HUES48 (cell line): ENCODE measurements around the gene SP2.
"Not testable (repeated sequence)": the region's sequence is repeated elsewhere in the genome, so short reads cannot be mapped to it uniquely, and the experiment has no call there.

Experiments used
- H3K27ac ChIP-seq: one replicate; pipeline ENCODE4 v1.7.0; 2013; ENCODE audit warnings: low read depth, low read length, inconsistent platforms
- H3K27me3 ChIP-seq: 2 replicates; pipeline ENCODE4 v1.6.1; 2013; ENCODE audit warnings: mild to moderate bottlenecking, low read length; ENCODE audit not compliant: control insufficient read depth, insufficient read depth
- H3K36me3 ChIP-seq: 2 replicates; pipeline ENCODE4 v1.6.1; 2013; ENCODE audit warnings: low read length; ENCODE audit not compliant: control insufficient read depth, insufficient read depth
- H3K4me1 ChIP-seq: 2 replicates; pipeline ENCODE4 v1.6.1; 2013; ENCODE audit warnings: mild to moderate bottlenecking, low read length; ENCODE audit not compliant: control insufficient read depth, insufficient read depth
- H3K4me3 ChIP-seq: 2 replicates; pipeline ENCODE4 v1.5.1; 2013; ENCODE audit warnings: mild to moderate bottlenecking, low read depth, low read length
- H3K9ac ChIP-seq: 2 replicates; pipeline ENCODE4 v1.6.1; 2013; ENCODE audit warnings: mild to moderate bottlenecking, low read depth, low read length, moderate library complexity
- H3K9me3 ChIP-seq: 2 replicates; pipeline ENCODE4 v1.6.1; 2013; ENCODE audit warnings: low read length; ENCODE audit not compliant: control insufficient read depth, insufficient read depth

SP2 gene

DNA sequence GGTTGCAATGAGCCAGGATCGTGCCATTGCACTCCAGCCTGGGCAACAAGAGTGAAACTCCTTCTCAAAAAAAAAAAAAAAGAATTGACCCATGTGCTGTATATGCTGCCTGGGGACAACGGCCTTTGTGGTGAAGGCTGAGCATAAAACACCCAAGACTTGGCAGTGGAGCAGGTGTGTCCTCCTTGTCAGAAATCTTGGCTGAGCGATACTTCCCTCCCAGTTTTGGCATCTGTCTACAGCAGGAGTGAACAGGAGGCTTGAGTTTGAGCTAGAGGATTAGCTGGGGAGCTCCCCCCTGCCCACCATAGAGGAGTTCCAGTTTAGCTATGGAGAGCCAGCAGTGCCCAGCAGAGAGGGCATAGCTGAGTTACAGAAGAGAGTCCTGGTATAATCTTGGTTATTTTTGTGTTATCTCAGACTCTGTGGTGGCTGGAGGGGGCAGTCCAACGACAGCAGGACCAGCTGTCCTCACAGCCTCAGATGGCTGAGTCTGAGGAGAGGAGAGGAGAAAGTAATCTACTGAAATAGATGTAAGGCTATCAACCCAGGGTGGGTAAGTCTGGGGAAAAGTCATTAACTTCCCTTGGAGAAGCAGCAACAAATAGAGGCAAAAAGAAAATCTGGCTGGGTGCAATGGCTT lies 18.4 kb downstream of the SP2 start:
- H3K4me3 ChIP-seq, result no peak overlapping the region
- no peaks in the 10 kb centered on the region for H3K4me1 ChIP-seq
- no peaks in the 10 kb centered on the region for H3K27me3 ChIP-seq
- H3K9me3 ChIP-seq, result no peaks in the 10 kb centered on the region
- peaks cover 13% of the 10 kb centered on the region for H3K36me3 ChIP-seq
- no peak overlapping the region for H3K9ac ChIP-seq
- H3K27ac ChIP-seq, result no peak overlapping the region

DNA sequence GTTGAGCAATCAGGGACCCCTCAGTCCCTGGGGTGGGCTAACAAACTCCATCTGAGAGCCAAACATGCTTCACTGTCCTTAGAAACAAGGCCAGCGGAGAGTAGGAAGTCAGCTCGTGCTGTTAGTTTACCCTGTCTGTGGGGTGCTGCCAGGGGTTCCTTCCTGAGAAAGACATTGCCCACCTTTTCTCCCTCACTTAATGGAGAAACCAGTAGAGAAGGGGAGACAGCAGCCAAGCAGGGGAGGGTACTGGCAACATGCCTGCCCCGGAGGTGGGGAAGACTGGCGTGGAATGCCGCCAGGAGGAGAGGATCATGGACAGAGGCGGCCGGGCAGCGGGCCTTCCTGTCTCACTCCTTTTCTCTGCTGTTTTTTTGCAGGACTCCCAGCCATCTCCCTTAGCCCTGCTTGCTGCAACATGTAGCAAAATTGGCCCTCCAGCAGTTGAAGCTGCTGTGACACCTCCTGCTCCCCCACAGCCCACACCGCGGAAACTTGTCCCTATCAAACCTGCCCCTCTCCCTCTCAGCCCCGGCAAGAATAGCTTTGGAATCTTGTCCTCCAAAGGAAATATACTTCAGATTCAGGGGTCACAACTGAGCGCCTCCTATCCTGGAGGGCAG lies 19.9 kb downstream of the SP2 start:
- no peaks in the 10 kb centered on the region for H3K9me3 ChIP-seq
- peaks cover 13% of the 10 kb centered on the region for H3K36me3 ChIP-seq
- H3K9ac ChIP-seq, result no peak overlapping the region
- H3K4me3 ChIP-seq, result no peak overlapping the region
- H3K27ac ChIP-seq, result no peak overlapping the region
- H3K4me1 ChIP-seq, result no peaks in the 10 kb centered on the region
- no peaks in the 10 kb centered on the region for H3K27me3 ChIP-seq

GRCh38 chr17:47916489-47917208 lies 20.6 kb downstream of the SP2 start:
- H3K27me3 ChIP-seq, result no peaks in the 10 kb centered on the region
- H3K27ac ChIP-seq, result no peak overlapping the region
- no peak overlapping the region for H3K9ac ChIP-seq
- H3K4me1 ChIP-seq, result no peaks in the 10 kb centered on the region
- H3K36me3 ChIP-seq, result peaks cover 13% of the 10 kb centered on the region
- no peaks in the 10 kb centered on the region for H3K9me3 ChIP-seq
- H3K4me3 ChIP-seq, result no peak overlapping the region

DNA sequence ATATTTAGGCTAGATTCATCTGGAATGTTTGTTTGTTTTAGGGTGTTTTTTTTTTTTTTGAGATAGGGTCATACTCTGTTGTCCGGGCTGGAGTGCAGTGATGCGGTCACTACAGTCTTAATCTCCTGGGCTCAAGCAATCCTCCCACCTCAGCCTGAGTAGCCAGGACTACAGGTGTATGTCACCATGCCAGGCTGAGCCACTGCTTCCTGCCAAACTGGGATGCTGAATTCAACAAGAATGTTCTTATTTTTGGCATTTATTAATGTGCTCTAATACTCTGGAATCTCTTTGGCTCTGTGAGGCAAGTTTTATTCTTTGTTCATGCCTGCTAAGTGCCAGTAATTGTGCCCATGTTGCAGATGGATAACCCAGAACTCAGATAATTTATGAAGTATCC lies 21.5 kb downstream of the SP2 start:
- Histone ChIP-seq H3K9me3 (no peaks in the 10 kb centered on the region), H3K4me1 (no peaks in the 10 kb centered on the region), H3K27ac (no peak overlapping the region), H3K9ac (no peak overlapping the region), H3K27me3 (no peaks in the 10 kb centered on the region), H3K4me3 (no peak overlapping the region), H3K36me3 (peaks cover 13% of the 10 kb centered on the region)

- Histone ChIP-seq H3K4me3 (no peak overlapping the region), H3K9ac (no peak overlapping the region), H3K36me3 (peaks cover 13% of the 10 kb centered on the region), H3K27me3 (no peaks in the 10 kb centered on the region), H3K4me1 (no peaks in the 10 kb centered on the region), H3K27ac (no peak overlapping the region), H3K9me3 (no peaks in the 10 kb centered on the region)
These were observed 22.0 kb downstream of the SP2 start for GRCh38 chr17:47918006-47918405.

DNA sequence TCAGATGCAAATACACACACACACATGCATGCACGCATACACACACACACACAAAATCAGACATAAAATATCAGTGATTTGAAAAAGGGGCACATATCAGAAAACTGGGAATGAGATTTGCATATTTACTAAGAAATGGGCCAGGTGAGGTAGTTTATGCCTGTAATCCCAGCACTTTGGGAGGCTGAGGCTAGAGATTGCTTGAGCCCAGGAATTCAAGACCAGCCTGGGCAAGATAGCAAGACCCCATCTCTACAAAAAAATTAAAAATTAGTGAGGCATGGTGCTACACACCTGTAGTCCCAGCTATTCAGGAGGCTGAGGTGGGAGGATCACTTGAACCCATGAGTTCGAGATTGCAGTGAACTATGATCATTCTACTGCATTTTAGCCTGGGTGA lies 23.0 kb downstream of the SP2 start:
- Histone ChIP-seq H3K27me3 (no peaks in the 10 kb centered on the region), H3K9ac (no peak overlapping the region), H3K9me3 (no peaks in the 10 kb centered on the region), H3K27ac (no peak overlapping the region), H3K4me3 (no peak overlapping the region), H3K36me3 (peaks cover 16% of the 10 kb centered on the region), H3K4me1 (no peaks in the 10 kb centered on the region)

GRCh38 chr17:47919889-47920288 lies 23.9 kb downstream of the SP2 start:
- H3K27ac ChIP-seq, H3K9me3 ChIP-seq: not testable (repeated sequence)
- peaks cover 24% of the 10 kb centered on the region for H3K36me3 ChIP-seq

GRCh38 chr17:47924785-47925677 lies 29.0 kb downstream of the SP2 start:
- H3K4me1 ChIP-seq, result no peaks in the 10 kb centered on the region
- H3K27me3 ChIP-seq, result no peaks in the 10 kb centered on the region
- H3K36me3 ChIP-seq, result peaks cover 32% of the 10 kb centered on the region
- no peak overlapping the region for H3K4me3 ChIP-seq
- no peaks in the 10 kb centered on the region for H3K9me3 ChIP-seq
- no peak overlapping the region for H3K9ac ChIP-seq
- no peak overlapping the region for H3K27ac ChIP-seq

More at GRCh38 chr17:47919889-47920288, 23.9 kb downstream of the SP2 start:
- not testable (repeated sequence) for H3K4me3 ChIP-seq, H3K4me1 ChIP-seq, H3K27me3 ChIP-seq, H3K9ac ChIP-seq

- H3K4me1 ChIP-seq, result no peaks in the 10 kb centered on the region
- no peaks in the 10 kb centered on the region for H3K9me3 ChIP-seq
- no peaks in the 10 kb centered on the region for H3K27me3 ChIP-seq
- H3K36me3 ChIP-seq, result peaks cover 32% of the 10 kb centered on the region
- no peak overlapping the region for H3K27ac ChIP-seq
- H3K9ac ChIP-seq, result no peak overlapping the region
- no peak overlapping the region for H3K4me3 ChIP-seq
These were observed 29.6 kb downstream of the SP2 start for GRCh38 chr17:47925678-47925988.

DNA sequence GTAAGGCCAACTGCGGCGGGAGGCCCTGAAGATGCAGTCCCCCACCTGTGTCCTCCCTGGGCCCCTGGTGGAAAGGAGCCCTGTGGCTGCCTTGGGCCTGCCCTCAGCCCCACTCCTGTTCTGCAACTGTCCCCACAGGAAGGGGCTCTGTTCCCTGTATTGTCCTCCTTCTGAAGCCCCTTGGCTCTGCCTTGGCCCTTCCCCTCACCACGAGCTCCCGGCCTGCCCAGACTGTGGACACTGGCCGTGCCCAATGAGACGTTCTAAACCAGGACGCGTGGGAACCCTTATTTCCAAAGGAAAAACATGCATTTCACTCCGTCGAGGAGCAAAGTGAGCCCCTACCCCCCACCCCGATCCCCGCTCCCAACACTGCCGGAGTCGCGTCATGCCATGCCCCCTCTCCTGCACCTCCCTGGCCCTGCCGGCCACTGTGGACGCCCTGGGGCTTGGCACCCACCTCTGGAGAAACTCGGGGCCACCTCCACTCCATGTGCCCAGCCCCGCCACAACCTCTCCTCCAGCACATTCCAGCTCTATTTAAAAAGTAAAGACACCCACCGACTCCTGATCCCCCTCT lies 31.9 kb downstream of the SP2 start:
- Histone ChIP-seq H3K27me3 (no peaks in the 10 kb centered on the region), H3K4me1 (no peaks in the 10 kb centered on the region), H3K4me3 (no peak overlapping the region), H3K9me3 (no peaks in the 10 kb centered on the region), H3K9ac (no peak overlapping the region), H3K27ac (no peak overlapping the region), H3K36me3 (peaks cover 32% of the 10 kb centered on the region)
